ENCODE results near the gene MGP. TPM values are rescaled to one million over a fixed set of nuclear protein-coding genes. Genes with fewer than 3 reads are reported as not detected.
A peak's percentile ranks its signal among the peaks of the same experiment; 100 is the strongest.

The MGP gene
- total RNA-seq, 1 experiment from 2014 or later: not detected

DNA sequence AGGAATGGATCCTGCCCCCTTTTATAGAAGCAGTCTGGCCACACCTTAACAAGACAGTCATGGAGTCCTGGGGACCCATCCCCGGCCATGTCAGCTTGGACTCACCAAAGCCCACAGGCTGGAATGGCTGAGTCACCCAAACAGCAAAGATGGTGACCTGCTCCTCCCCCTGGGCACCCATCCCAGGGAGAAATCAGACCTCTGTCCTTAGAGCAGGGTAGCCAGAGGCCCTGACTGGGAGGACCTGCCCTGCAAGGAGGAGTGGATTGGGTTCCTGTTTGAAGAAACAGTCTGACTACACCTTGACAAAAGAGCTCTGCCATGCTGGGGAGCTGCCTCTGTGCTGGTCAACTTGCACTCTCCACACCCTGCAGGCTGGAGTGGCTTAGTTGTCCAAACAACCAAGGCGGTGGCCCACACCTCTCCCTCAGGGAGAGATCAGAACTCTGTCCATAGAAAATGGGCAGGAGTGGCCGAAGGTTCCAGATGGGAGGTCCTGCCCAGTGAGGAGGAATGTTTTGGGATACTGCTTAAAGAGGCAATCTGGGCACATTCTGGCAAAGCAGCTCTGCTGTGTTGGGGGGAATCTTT is 16.6 kb downstream of the MGP start:
- DNase-seq (ENCODE audit: low read depth): no peak

DNA sequence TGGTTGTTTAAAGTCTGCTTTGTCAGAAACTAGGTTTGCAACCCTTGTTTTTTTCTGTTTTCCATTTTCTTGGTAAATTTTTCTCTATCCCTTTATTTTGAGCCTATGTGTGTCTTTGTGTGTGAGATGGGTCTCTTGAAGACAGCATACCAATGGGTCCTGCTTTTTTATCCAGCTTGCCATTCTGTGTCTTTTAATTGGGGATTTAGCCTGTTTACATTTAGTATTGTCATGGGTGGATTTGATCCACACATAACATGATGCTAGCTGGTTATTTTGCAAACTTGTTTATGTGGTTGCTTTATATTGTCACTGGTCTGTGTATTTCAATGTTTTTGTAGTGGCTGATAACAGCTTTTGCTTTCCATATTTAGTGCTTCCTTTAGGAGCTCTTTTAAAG is 25.2 kb downstream of the MGP start:
- DNase-seq (ENCODE audit: low read depth): no peak

DNA sequence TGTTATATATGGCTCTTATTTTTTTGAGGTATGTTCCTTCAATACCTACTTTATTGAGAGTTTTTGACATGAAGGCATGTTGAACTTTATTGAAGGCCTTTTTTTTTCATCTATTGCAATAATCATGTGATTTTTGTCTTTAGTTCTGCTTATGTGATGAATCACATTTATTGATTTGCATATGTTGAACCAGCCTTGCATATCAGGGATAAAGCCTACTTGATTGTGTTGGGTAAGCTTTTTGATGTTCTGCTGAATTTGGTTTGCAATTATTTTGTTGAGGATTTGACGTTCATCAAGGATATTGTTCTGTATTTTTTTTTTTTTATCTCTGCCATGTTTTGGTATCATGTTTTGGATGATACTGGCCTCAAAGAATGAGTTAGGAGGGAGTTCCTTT is 27.1 kb downstream of the MGP start:
- DNase-seq (ENCODE audit: low read depth): no peak

DNA sequence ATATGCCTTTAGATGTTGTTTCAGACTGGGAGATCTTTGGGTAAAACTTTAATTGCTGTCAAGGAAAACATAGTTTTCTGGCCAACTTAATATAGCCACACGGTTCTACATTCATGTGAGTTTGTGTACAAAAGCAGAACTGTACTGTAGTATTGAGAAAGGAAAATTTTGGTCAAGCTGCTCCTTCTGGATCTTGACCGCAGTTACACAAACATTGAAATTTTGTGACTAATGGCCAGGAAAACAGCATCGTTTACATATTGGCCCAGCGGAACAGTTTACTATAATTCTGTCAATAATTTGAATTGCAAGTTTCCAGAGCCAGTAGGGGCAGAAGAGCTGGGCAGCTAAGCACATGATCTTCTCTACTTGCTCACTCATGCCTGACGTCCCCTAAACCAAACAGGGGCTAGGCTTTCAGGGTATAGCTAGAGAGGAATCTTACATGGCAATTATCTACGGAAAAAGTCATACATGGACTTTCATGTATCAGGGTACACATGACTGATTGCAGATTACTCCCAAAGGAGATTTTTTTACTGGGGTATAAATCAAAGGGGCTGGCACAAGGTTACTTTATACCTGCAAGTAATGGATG is 31.0 kb downstream of the MGP start:
- peak; percentile 34 for DNase-seq (ENCODE audit: low read depth)

DNA sequence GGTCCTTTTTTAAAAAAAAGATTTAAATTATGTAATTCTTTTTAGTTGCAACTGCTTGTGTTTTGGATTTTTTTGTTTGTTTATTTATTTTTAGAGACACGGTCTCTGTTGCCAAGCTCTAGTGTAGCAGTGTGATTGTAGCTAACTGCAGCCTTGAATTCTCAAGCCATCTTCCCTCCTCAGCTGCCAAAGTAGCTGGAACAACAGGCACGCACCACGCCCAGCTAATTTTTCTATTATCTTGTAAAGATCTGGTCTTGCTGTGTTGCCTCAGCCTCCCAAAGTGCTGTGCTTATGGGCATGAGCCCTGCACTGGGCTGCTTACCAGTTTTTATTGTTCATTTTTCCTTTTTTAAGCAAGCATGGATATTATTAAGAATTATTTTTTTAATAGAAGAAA is 31.7 kb downstream of the MGP start:
- DNase-seq (ENCODE audit: low read depth): no peak

DNA sequence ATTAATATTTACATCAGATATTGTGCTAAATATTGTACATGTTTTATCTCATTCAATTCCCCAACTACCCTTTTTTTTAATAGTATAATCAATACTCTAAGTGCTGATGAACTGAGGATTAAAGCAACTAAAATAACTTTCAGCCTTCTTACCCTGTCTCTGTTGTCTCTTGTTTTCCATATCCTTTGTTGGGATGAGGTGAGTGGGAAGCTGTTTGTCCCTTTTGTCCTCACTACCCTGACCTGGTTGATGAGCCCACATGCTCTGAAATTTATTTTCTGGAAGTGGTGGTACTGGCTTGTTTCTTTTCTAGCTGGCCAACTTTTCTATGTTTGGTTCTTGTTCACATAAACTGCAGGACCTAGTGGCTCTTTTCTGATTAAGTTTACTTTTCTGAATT is 32.8 kb downstream of the MGP start:
- DNase-seq (ENCODE audit: low read depth): no peak

DNA sequence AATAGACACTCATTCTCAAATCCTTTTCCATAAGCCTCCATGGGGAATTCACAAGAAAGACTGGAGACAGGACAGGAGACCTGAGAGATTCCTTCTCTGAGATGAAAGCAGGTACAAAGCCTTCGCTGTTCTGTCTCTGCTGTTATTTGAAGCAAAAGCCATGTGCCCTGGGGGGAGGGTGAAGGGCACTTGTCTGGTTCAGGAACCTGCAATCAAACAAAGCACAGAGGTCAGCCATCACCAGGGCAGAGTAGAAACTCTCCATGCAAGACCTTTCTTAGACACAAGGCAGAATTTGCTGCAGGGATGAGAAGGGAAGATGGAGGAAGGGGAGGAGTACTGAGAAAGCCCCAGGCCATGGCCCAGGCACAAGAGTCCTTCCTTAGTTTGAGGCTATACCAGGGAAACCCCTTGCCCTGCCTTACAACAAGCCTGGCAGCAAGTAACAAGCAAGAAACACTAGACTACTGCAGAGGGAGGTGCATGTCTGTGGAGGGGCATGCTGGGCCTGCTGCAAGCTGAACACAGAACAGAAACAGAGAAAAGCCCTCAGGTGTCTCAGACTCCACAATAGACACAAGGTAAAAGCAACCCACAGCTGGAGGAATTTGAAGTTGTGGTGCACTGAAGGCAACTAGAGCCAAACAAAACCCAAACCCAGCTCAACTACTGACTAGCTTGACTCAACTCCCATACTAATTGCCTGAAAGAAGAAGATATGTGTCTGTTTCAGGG is 34.6 kb downstream of the MGP start:
- no peak for DNase-seq (ENCODE audit: low read depth)

DNA sequence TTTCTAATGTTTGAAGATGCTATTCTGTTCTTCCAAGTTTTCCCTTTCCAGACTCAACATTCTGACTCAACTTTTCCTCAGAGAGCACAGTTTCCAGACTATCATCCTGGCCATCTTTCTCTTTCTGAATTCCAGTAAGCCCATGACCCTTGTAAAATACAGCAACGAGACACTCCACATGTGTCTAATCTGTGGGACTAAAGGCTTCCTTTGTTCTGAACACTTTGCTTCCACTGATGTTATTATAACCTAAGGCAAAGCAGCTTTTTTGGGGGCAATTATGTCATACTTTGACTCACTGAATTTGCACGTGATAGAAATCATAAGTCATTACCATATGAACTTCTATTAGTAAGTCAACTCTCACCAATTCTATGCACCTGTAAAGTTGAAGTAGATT is 36.0 kb downstream of the MGP start:
- no peak for DNase-seq (ENCODE audit: low read depth)

DNA sequence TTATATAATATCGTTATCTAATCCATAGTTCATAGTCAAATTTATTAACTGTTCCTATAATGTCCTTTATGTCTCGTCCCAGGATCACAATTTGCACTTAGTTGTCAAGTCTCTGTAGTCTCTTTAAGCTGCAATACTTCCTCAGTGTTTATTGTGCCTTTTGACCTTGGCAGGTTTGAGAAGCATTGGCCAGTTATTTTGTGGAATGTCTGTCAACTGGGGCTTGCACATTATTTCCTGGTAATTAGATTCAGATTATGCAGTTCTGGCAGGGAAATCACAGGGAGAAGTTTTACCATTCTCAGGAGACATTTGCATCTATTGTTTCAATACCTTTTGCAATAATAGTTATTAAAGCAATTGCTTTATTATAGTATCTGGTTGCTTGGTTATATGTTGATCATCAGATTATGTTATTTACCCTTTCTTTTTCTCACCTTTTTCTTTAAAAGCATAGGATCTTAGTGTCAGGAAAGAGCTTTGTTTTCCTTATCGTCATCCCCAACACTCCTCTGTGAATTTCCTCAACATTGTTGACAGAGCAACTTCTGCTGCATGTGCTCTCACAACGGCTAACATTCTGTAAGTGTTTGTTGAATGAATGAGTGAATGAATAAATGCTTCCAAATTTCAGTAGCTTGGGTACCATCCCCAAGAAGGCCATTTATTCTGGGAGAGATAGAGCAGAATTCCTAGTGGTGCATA is 38.6 kb downstream of the MGP start:
- DNase-seq (ENCODE audit: low read depth): no peak

DNA sequence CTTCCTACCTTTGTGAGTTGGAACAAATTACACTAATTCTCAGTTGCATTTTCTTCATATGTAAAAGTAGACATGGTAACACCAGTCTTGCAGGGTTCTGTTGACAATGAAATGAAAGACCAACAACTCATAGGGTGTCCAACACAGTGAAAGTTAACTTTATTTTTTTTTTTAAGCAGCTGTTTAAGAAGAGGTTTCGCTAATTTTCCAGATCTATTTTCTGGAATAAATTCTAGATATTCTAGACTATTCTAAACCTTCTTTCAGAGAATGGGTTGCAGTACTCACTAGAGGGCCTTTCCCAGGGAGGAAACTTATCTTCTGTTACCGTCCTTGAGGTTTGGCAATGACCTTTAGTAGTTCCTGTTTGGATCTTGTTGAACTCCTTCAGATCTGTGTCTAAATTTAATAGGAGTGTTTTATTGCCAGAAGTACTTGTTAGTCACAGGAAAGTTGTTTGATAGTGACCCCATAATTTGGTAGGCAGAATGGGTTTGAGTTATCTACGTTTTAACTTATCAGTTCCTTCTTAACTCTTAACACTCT is 39.5 kb downstream of the MGP start:
- DNase-seq (ENCODE audit: low read depth): no peak

DNA sequence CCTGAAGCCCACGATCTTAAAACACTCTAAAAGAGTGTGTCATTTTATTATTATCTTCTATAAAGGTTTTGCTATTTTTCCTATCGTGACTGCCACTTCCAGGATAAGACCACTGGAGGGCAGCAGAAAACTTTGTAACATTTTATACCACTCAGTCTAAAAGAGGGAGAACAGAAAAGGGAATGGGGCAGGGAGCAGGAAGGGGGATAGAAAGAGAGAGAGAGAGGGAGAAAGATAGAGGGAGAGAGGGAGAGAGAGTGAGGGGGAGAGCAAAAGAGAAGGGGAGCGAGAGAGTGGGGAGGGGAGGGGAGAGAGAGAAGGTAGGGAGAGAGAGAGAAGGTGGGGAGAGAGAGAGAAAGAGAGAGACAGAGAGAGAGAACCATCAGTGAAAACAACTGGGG is 40.3 kb downstream of the MGP start:
- DNase-seq (ENCODE audit: low read depth): peak; percentile 60

DNA sequence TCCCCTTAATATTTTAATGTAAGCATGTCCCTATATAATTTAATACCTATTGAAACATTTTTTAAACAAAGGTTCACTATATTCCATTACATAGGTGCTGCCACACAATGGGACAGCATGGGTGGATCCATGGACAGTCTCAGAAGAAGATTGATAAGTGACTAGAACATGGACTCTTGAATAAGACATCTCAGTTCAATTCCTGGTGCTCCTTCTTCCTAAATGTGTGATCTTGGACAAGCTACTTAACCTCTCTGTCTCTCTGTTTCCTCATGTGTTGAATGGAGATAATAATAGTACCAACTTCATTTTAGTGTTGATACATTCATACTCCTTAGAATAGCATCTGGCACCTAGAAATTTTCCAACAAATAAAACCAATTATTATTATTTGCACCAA is 41.3 kb downstream of the MGP start:
- DNase-seq (ENCODE audit: low read depth): no peak

DNA sequence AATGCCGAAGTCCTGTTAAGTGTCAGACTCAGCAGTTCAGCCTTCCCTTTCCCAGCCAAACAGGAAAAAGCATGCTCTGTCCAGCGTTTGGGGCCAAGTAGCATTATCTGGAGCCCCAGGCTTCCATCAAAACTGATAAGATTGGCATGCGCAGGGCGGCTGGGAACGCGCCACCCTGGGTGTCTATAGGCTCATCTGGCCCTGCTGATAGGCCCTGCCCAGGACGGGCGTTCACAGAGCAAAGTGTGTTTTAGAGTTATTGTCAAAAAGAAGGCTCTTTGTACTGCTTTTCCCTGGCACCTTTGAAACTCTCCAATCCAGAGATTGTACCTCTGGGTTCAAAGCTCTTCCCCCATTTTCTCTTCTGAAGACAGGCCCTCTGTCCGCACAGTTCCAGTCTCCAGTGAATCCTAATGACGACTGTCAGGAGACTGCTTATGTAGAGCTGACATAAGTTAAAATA is 42.2 kb downstream of the MGP start, which contains the start of gene ART4:
TSS of gene ART4 (minus strand) at position 102 of the 463 bp plus-strand sequence. CDS start 413 bp downstream, outside the sequence.
- DNase-seq (ENCODE audit: low read depth): no peak

DNA sequence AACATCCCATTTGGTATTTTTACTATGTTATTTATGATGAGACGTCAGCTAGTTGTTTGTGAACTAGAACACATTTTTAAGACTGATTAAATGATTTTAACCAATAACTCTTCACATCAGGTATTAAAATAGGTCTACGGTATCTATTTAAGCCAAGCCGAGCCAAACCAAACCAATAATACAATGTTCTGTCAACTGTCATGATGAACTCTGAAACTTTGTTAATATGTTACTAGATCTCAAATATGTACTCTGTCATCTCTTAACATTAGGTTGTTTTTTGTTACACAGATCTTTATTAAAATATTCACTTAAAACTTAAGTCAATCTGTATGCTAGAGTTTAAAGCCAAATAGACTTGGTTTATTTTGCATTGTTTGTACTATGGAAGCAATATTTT is 43.3 kb downstream of the MGP start:
- no peak for DNase-seq (ENCODE audit: low read depth)

DNA sequence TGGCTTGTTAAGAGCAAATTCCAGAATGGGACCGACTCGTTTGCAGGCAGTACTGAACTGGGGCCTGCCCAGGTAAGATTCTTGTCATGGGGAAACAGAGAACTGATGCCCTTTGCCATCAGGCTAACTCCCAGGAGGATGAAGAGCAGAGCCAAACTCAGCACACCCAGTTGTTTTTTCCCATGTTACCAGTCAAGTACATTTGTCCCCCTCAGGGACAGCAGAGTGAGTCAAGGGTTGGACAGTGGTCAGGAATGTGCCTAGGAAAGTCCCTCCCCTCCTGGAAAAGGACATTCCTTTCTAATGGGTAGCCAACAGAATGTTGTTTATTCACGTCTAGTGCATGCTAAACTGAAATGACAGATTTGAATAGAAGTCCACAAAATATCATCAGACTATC is 43.9 kb downstream of the MGP start:
- DNase-seq (ENCODE audit: low read depth): peak; percentile 76

DNA sequence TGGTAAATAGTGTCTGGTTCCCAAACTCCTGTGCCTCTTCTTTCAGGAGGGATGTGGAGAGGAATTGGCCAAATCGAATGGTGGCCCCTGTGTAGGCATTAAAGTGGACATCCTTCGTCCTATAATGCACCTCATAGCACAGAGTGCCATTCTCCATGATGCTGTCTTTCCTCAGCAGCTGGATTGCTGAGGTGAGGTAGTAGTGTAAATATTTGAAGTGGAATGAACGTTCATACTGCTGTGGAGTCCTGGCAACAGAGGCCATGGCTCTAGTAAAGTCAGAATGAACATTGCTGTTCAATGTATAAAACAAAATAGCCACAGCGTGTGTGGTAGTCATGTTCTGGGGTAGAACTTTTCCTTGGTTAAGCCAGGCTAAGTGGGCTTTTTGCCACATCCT is 45.0 kb downstream of the MGP start:
- no peak for DNase-seq (ENCODE audit: low read depth)

DNA sequence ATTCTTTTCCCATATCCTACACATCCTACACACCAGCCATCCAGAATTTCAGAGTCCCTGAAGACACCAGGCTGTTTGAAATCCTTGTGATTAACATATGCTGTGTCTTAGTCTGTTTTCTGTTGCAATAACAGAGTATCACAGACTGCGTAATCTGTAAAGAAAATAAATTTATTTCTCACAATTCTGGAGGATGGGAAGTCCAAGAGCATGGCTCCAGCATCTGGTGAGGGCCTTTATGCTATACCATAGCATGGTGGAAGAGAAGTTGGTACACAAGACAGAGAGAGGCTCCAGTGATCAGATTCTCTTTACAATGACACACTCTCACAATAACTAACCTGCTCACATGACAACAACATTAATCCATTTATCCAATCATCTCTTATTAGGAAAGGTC is 46.4 kb downstream of the MGP start:
- no peak for DNase-seq (ENCODE audit: low read depth)

DNA sequence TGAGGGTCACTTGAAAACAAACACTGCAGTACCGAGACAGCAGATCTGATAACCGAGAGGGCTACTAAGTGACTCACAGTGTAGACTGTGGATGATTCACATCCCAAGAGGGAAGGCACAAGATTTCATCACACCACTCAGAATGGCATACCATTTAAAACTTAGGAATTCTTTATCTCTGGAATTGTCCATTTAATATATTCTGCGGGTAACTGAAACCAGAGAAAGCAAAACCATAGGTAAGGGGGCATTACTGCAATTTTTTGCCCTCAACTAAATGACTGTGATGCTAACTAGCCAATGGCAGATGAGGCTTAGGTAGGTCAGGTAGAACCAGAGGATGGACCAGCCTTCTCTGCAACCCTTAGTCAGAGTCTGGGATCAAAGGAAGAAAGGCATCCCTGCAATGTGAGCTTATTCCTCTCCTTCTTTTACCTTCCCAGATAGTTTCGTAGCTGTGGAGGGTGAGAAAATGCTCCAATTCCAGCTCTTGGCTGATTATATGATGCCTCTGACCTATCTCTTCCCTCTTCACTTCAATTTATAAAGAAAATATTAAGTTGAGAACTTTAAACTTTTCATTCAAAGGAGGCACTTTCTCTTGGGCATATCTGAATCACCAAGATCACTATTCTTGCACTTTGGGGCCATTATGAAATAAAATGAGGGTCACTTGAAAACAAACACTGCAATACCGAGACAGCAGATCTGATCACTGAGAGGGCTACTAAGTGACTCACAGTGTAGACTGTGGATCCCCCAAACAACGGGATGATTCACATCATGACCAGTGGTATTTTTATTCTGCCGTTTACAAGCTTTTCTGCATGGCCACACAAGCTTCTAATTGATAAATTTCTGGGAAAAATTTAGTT is 49.1 kb downstream of the MGP start:
- peak; percentile 87 for DNase-seq (ENCODE audit: low read depth)

DNA sequence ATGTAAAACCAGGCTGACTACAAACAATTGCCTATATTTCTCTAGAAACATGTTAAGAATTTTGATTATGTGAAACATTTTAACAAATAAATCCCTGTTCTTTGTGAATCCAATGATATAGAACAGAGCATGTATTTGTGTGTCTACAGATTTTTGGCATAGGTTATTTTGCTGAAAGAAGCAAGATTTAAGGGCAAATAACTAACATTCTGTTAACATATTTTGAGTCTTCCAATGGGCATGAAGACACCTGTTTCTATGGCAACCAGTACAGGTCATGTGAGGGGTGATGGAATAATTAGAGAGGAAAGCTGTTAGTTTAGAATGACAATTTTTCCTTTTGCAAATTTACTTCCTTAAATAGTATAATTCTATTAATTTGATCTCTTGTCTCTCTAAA is 51.1 kb downstream of the MGP start:
- DNase-seq (ENCODE audit: low read depth): no peak

DNA sequence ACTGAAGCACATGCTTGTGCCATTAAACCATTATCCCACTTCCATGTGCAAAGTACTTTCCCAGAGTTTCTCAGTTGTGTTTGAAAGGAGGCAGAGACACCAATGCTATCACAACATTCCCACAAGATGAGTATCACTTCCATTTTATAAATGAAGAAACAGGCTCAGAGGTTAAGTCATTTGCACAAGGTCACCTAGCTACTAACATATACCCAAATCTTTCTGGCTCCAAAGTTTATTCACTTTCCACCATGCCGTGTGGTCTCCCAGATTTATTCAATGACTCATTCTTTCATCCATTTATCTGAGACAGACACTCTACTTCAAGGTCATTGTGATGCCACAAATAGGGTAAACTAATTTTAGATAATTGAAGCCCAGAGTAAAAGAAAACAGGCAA is 51.7 kb downstream of the MGP start:
- peak; percentile 51 for DNase-seq (ENCODE audit: low read depth)

DNA sequence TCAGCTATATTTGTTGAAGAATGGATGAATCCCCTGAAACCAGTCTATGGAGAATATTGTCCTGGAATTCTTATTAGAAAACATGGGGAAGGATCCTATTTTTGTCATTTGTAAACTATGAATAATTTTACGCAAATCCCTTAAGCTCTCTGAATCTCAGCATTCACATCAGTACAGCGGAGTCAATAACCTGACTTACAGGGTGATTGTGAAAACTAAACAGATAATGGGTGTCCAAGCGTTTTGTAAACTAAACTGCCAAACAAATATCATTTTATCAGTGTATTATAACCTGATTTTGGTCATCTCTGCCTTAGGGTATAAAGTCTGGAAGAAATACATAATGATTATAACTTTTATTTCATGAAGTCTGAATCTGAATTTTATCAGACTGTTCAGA is 52.3 kb downstream of the MGP start:
- DNase-seq (ENCODE audit: low read depth): no peak

Data from LHCN-M2 (cell line).